Measurements from ENCODE around the gene CHRNB4.

Gene CHRNB4

DNA sequence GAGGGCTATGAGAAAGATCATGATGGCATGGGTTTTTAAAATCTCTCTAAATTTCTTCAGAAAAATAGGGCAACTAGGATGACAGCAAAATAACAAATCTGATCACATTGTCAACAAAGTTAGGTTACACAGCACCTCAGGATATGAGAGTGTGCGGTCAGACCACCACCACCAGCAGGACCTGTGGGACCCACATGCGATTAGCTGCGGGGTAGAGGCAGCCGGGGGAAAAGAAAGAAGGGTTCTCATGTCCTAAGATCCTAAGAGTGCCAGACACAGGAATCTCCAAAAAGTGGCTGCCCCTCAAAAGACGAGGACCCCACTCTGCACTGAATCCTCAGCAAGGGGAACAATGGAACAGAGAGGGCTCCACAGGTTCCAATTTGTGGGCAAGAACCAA is 35.8 kb downstream of the CHRNB4 start:
- TF ChIP-seq, protein P1, sequence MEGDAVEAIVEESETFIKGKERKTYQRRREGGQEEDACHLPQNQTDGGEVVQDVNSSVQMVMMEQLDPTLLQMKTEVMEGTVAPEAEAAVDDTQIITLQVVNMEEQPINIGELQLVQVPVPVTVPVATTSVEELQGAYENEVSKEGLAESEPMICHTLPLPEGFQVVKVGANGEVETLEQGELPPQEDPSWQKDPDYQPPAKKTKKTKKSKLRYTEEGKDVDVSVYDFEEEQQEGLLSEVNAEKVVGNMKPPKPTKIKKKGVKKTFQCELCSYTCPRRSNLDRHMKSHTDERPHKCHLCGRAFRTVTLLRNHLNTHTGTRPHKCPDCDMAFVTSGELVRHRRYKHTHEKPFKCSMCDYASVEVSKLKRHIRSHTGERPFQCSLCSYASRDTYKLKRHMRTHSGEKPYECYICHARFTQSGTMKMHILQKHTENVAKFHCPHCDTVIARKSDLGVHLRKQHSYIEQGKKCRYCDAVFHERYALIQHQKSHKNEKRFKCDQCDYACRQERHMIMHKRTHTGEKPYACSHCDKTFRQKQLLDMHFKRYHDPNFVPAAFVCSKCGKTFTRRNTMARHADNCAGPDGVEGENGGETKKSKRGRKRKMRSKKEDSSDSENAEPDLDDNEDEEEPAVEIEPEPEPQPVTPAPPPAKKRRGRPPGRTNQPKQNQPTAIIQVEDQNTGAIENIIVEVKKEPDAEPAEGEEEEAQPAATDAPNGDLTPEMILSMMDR (IDR thresholded peaks at IDR 0.05; ENCODE audit: insufficient read depth, low read depth, low read length, missing control alignments), result no peak
- DNase-seq (ENCODE audit: low read depth), result no peak
- no peak overlapping the region for H3K4me3 ChIP-seq (ENCODE audit: low read depth, low read length)

DNA sequence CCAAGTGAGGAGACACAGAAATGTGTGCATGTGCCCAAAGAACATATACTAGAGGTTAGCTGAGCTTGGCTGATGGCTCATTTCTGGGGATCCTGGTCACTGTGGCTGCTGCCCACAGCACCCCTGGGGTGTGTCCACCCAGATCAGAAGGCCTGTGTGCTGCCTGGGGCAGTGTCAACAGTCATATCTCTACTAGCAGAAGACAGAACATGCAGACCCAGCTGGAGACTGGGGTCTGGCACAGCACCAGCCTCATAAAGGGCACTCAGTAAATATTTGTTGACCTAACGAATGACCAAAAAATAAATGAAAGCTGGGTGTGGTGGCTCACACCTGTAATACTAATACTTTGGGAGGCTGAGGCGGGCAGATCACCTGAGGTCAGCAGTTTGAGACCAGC is 36.6 kb downstream of the CHRNB4 start:
- no peak overlapping the region for H3K4me3 ChIP-seq (ENCODE audit: low read depth, low read length)
- TF ChIP-seq, protein P1 (IDR thresholded peaks at IDR 0.05; ENCODE audit: insufficient read depth, low read depth, low read length, missing control alignments), result no peak
- no peak for DNase-seq (ENCODE audit: low read depth)

DNA sequence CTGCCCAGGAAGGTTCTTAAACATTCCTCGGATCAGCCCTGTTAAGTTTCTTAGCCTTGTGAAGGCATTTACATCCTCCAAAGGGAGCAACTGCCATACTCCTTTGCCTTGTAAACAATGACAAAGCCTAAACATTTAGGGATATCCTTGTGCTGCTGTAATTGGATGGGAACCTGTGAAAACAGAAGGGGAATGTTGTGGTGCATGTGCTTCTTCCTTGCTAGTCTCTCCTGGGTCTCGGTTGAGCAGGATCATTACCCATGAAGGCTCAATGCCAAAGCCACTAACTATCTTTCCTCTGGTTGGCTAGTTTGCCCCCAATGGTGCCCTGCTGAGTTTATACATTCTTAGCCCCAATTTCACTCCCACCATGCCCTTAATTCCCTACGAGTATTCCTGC is 37.5 kb downstream of the CHRNB4 start:
- TF ChIP-seq, protein P1 (IDR thresholded peaks at IDR 0.05; ENCODE audit: insufficient read depth, low read depth, low read length, missing control alignments), result no peak
- H3K4me3 ChIP-seq (ENCODE audit: low read depth, low read length), result no peak overlapping the region
- no peak for DNase-seq (ENCODE audit: low read depth)

DNA sequence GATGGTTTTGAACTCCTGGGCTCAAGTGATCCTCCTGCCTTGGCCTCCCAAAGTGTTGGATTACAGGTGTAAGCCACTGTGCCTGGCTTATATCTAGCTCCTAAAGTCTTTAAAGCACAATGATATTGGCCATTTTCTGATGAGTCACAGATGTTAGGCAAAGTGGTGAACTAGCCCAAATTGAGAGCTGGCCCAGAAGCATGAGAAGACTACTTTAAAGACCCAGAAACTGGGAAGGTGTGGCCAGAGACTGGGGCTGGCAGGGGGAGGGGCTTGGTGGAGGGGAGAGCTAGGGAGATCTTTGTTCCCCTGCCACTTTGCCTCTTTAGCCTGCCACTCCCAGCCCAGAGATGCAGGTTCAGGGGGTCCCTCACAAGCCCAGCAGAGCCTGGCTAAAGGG is 41.8 kb downstream of the CHRNB4 start:
- DNase-seq (ENCODE audit: low read depth), result no peak
- no peak overlapping the region for H3K4me3 ChIP-seq (ENCODE audit: low read depth, low read length)
- TF ChIP-seq, protein P1 (IDR thresholded peaks at IDR 0.05; ENCODE audit: insufficient read depth, low read depth, low read length, missing control alignments), result no peak

DNA sequence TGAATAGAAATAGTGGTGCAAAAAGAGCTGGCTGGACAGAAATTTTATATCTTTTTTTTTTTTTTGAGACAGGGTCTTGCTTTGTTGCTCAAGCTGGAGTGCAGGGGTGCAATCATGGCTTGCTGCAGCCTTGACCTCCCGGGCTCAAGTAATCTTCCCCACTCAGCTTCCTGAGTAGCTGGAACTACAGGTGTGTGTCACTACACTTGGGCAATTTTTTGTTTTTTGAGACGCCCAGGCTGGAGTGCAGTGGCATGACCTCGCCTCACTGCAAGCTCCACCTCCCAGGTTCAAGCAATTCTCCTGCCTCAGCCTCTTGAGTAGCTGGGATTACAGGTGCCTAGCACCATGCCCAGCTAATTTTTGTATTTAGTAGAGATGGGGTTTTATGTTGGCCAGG is 42.7 kb downstream of the CHRNB4 start:
- TF ChIP-seq, protein P1 (IDR thresholded peaks at IDR 0.05; ENCODE audit: insufficient read depth, low read depth, low read length, missing control alignments), result no peak
- DNase-seq (ENCODE audit: low read depth), result no peak
- no peak overlapping the region for H3K4me3 ChIP-seq (ENCODE audit: low read depth, low read length)

DNA sequence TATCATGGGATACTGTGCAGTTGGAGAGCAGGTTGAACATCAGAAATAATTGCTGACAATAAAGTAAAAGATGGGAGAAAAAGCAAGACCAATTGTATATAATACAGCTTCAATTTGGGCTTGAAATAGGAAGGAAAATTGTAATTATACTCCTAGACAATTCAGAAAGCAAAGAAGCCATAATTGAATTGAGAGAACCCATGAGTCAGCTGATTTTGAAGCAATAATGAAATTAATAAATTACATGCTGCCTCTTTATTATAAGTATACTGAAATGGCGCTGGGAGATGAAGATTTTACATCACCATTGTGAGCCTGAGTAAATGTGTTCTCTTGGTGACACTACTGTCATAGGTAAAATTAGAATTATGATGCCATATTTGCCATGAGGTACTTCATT is 43.4 kb downstream of the CHRNB4 start:
- no peak overlapping the region for H3K4me3 ChIP-seq (ENCODE audit: low read depth, low read length)
- no peak for DNase-seq (ENCODE audit: low read depth)
- TF ChIP-seq, protein P1 (IDR thresholded peaks at IDR 0.05; ENCODE audit: insufficient read depth, low read depth, low read length, missing control alignments), result no peak

DNA sequence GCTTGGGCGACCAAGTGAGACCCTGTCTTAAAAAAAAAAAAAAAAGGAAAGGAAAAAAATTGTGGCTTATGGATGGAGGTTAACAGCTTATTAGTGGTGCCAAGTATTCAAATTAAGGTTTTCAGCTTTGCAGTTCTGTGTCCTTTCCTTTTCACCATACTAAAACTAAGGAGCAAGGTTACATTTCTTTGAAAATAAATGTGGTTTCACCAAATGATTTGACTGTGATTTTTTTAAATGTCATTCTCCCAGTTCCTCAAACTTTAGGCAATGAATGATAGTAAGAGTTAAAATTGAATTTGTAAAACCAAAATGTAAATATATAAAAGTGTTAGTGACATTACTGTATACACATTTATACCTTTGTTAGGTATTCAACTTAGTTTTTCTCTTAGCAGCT is 66.1 kb downstream of the CHRNB4 start:
- no peak overlapping the region for H3K4me3 ChIP-seq (ENCODE audit: low read depth, low read length)
- no peak for DNase-seq (ENCODE audit: low read depth)
- TF ChIP-seq, protein P1 (IDR thresholded peaks at IDR 0.05; ENCODE audit: insufficient read depth, low read depth, low read length, missing control alignments), result no peak

All from GM12865 (cell line).